Right hindlimb (tissue), 1 donor: ENCODE measurements around the gene CHST5.
"Not testable (repeated sequence)": the region's sequence is repeated elsewhere in the genome, so short reads cannot be mapped to it uniquely, and the experiment has no call there.

Experiments
- DNase-seq: peaks from one replicate; pipeline ENCODE4 v3.0.0-alpha.2; 2018

Gene CHST5

GRCh38 chr16:75550211-75550662 is 14.3 kb upstream of the CHST5 start:
- no peak for DNase-seq

GRCh38 chr16:75548456-75548855 is 12.5 kb upstream of the CHST5 start:
- not testable (repeated sequence) for DNase-seq

GRCh38 chr16:75546293-75546692 is 10.4 kb upstream of the CHST5 start:
- no peak for DNase-seq

GRCh38 chr16:75545879-75546278 is 10.0 kb upstream of the CHST5 start:
- not testable (repeated sequence) for DNase-seq

GRCh38 chr16:75542462-75542861 is 6.6 kb upstream of the CHST5 start:
- not testable (repeated sequence) for DNase-seq

GRCh38 chr16:75541236-75541635 is 5.3 kb upstream of the CHST5 start:
- no peak for DNase-seq

- not testable (repeated sequence) for DNase-seq
These were observed 3.1 kb upstream of the CHST5 start for GRCh38 chr16:75538882-75539565.

- no peak for DNase-seq
These were observed 1.9 kb upstream of the CHST5 start for GRCh38 chr16:75537776-75538175.

- DNase-seq, result no peak
These were observed 581 bp downstream of the CHST5 start for GRCh38 chr16:75535211-75535843.

GRCh38 chr16:75534560-75535205 is 1.2 kb downstream of the CHST5 start:
- no peak for DNase-seq

GRCh38 chr16:75532791-75533190 is 3.1 kb downstream of the CHST5 start:
- DNase-seq, result no peak

- DNase-seq, result no peak
These were observed 3.7 kb downstream of the CHST5 start for GRCh38 chr16:75532142-75532765.

- no peak for DNase-seq
These were observed 5.9 kb downstream of the CHST5 start for GRCh38 chr16:75529959-75530358.

- DNase-seq, result no peak
These were observed 6.6 kb downstream of the CHST5 start for GRCh38 chr16:75529056-75529905.

- no peak for DNase-seq
These were observed 8.0 kb downstream of the CHST5 start for GRCh38 chr16:75527825-75528299.

- DNase-seq, result no peak
These were observed 9.7 kb downstream of the CHST5 start for GRCh38 chr16:75526032-75526790.

GRCh38 chr16:75519175-75519574 is 16.7 kb downstream of the CHST5 start:
- DNase-seq, result no peak

- peak; percentile 55 for DNase-seq
These were observed 19.5 kb downstream of the CHST5 start for GRCh38 chr16:75516189-75516966.

GRCh38 chr16:75514296-75514695 is 21.6 kb downstream of the CHST5 start:
- no peak for DNase-seq

- no peak for DNase-seq
These were observed 29.3 kb downstream of the CHST5 start for GRCh38 chr16:75506574-75506973.

GRCh38 chr16:75506107-75506506 is 29.8 kb downstream of the CHST5 start:
- DNase-seq, result no peak
